OCI-LY1 (cell line): ENCODE data around the gene FZR1.

Source experiments
- H2AFZ ChIP-seq: fragments of 200-600 bp; sonication (generic), shearing (Covaris generic); 2 replicates; pipeline ENCODE4 v1.6.0; 2014; ENCODE audit warnings: antibody characterized with exemption, mild to moderate bottlenecking, low read length
- H3F3A ChIP-seq: fragments of 200-600 bp; sonication (generic), shearing (Covaris generic); 2 replicates; pipeline ENCODE4 v1.6.0; 2014; ENCODE audit warnings: mild to moderate bottlenecking, antibody characterized with exemption, low read length, moderate library complexity; ENCODE audit not compliant: insufficient read depth
- H3K27ac ChIP-seq: fragments of 200-600 bp; sonication (generic); 2 replicates; pipeline ENCODE4 v1.5.1; 2014; ENCODE audit warnings: low read length, mixed run types, mild to moderate bottlenecking, low read depth; ENCODE audit not compliant: poor library complexity, severe bottlenecking
- H3K27me3 ChIP-seq: fragments of 200-600 bp; sonication (generic); 2 replicates; pipeline ENCODE4 v1.6.0; 2014; ENCODE audit warnings: antibody characterized with exemption, mild to moderate bottlenecking, low read length, moderate library complexity; ENCODE audit not compliant: insufficient read depth
- H3K36me3 ChIP-seq: fragments of 200-600 bp; sonication (generic); 2 replicates; pipeline ENCODE4 v1.6.1; 2014; ENCODE audit warnings: mild to moderate bottlenecking, antibody characterized with exemption, low read length, moderate library complexity, mixed read lengths; ENCODE audit not compliant: insufficient read depth
- H3K4me1 ChIP-seq: fragments of 200-600 bp; sonication (generic); 2 replicates; pipeline ENCODE4 v1.5.1; 2014; ENCODE audit warnings: mild to moderate bottlenecking, low read length, moderate library complexity; ENCODE audit not compliant: insufficient read depth, severe bottlenecking
- H3K4me2 ChIP-seq: fragments of 200-600 bp; sonication (generic), shearing (Covaris generic); 2 replicates; pipeline ENCODE4 v1.6.1; 2014; ENCODE audit warnings: low read length
- H3K4me3 ChIP-seq: fragments of 200-600 bp; sonication (generic); 2 replicates; pipeline ENCODE4 v1.5.1; 2014; ENCODE audit warnings: low read length, low read depth, mild to moderate bottlenecking, mixed read lengths; ENCODE audit not compliant: poor library complexity, severe bottlenecking
- H3K79me2 ChIP-seq: fragments of 200-600 bp; shearing (Covaris generic); 2 replicates; pipeline ENCODE4 v1.6.1; 2016; ENCODE audit warnings: mixed run types, low read length, mixed read lengths; ENCODE audit not compliant: insufficient read depth
- H3K9ac ChIP-seq: fragments of 200-600 bp; sonication (generic), shearing (Covaris generic); 2 replicates; pipeline ENCODE4 v1.6.1; 2014; ENCODE audit warnings: mild to moderate bottlenecking, low read length, mixed read lengths
- H3K9me2 ChIP-seq: fragments of 200-600 bp; sonication (generic), shearing (Covaris generic); 2 replicates; pipeline ENCODE4 v1.6.1; 2014; ENCODE audit warnings: low read depth, mild to moderate bottlenecking, low read length, mixed read lengths
- H3K9me3 ChIP-seq: fragments of 200-600 bp; shearing (Covaris generic); 2 replicates; pipeline ENCODE4 v1.6.1; 2014; ENCODE audit warnings: low read length, mixed read lengths
- H4K20me1 ChIP-seq: fragments of 200-600 bp; sonication (generic), shearing (Covaris generic); 2 replicates; pipeline ENCODE4 v1.6.0; 2016; ENCODE audit warnings: mild to moderate bottlenecking, low read length; ENCODE audit not compliant: insufficient read depth
- EZH2 ChIP-seq: fragments of 200-600 bp; sonication (generic), shearing (Covaris generic); IDR thresholded peaks from 2 replicates; pipeline ENCODE4 v1.8.0; 2017; ENCODE audit warnings: borderline replicate concordance, mixed run types, mild to moderate bottlenecking, antibody characterized with exemption, low read length, moderate library complexity, mixed read lengths
- TF ChIP-seq, protein P1 (sequence below): fragments of 200-600 bp; sonication (generic), shearing (Covaris generic); IDR thresholded peaks from 2 replicates; pipeline ENCODE4 v1.5.1; 2017; ENCODE audit warnings: mild to moderate bottlenecking, antibody characterized with exemption, low read length, moderate library complexity, mixed read lengths

FZR1 gene

GRCh38 chr19:3494051-3494450 is 12.1 kb upstream of the FZR1 start:
- peak overlapping the region; percentile 52 for H3K4me3 ChIP-seq
- H2AFZ ChIP-seq: no peak overlapping the region
- H3K9ac ChIP-seq: peak overlapping the region; percentile 67; the same call in 1 of the 2 replicates
- H3K4me1 ChIP-seq: peaks cover 13% of the 10 kb centered on the region
- TF ChIP-seq, protein P1, sequence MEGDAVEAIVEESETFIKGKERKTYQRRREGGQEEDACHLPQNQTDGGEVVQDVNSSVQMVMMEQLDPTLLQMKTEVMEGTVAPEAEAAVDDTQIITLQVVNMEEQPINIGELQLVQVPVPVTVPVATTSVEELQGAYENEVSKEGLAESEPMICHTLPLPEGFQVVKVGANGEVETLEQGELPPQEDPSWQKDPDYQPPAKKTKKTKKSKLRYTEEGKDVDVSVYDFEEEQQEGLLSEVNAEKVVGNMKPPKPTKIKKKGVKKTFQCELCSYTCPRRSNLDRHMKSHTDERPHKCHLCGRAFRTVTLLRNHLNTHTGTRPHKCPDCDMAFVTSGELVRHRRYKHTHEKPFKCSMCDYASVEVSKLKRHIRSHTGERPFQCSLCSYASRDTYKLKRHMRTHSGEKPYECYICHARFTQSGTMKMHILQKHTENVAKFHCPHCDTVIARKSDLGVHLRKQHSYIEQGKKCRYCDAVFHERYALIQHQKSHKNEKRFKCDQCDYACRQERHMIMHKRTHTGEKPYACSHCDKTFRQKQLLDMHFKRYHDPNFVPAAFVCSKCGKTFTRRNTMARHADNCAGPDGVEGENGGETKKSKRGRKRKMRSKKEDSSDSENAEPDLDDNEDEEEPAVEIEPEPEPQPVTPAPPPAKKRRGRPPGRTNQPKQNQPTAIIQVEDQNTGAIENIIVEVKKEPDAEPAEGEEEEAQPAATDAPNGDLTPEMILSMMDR: no peak
- TF ChIP-seq EZH2: no peak
- H3K9me3 ChIP-seq: no peaks in the 10 kb centered on the region
- H3K4me2 ChIP-seq: peak overlapping the region; percentile 74
- H3K27me3 ChIP-seq: no peaks in the 10 kb centered on the region
- H4K20me1 ChIP-seq: no peaks in the 10 kb centered on the region
- peak overlapping the region; percentile 90 for H3K27ac ChIP-seq
- 0 out of 2 replicates have a peak, but pooled peaks cover 3% of the 10 kb centered on the region for H3K79me2 ChIP-seq
- no peaks in the 10 kb centered on the region for H3F3A ChIP-seq
- peaks cover 58% of the 10 kb centered on the region for H3K36me3 ChIP-seq
- H3K9me2 ChIP-seq: no peaks in the 10 kb centered on the region

DNA sequence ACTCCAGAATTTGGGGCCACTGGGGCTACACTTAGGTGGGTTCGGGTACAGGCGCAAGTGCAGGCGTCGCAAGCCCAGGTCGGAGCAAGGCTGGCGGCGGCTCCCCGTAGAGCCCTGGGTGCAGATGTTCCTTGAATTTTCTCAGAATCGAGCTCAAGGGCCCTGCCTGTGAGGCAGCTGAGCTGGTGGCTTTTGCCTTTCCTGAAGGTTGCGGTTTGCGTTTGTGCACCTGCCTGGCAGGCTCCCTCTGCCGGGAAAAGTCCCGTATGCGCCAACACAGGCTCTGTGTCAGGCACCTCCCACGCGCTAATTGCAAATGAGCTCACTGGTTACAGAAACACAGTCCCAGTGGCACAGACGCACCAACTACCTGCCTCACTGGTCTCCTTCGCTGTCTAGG is 11.6 kb upstream of the FZR1 start:
- TF ChIP-seq, protein P1: peak; percentile 33; the same call in 1 of the 2 replicates
- TF ChIP-seq EZH2: no peak
- Histone ChIP-seq H3K4me1 (peaks cover 18% of the 10 kb centered on the region), H3K4me2 (peak overlapping the region; percentile 74), H3K79me2 (peaks cover 6% of the 10 kb centered on the region), H3K9ac (peak overlapping the region; percentile 67; the same call in 1 of the 2 replicates), H3K9me3 (no peaks in the 10 kb centered on the region), H3K9me2 (no peaks in the 10 kb centered on the region), H4K20me1 (no peaks in the 10 kb centered on the region), H3F3A (no peaks in the 10 kb centered on the region), H2AFZ (no peak overlapping the region), H3K4me3 (peak overlapping the region; percentile 52), H3K36me3 (peaks cover 58% of the 10 kb centered on the region), H3K27ac (peak overlapping the region; percentile 90), H3K27me3 (no peaks in the 10 kb centered on the region)

GRCh38 chr19:3496392-3497273 is 9.5 kb upstream of the FZR1 start:
- Histone ChIP-seq H3K9ac (no peak overlapping the region), H3K4me2 (no peak overlapping the region), H2AFZ (no peak overlapping the region), H3K27ac (no peak overlapping the region), H3K36me3 (peaks cover 50% of the 10 kb centered on the region), H3K4me3 (no peak overlapping the region), H3K9me3 (no peaks in the 10 kb centered on the region), H3K79me2 (peaks cover 13% of the 10 kb centered on the region), H3F3A (no peaks in the 10 kb centered on the region), H3K4me1 (peaks cover 22% of the 10 kb centered on the region), H4K20me1 (no peaks in the 10 kb centered on the region), H3K9me2 (no peaks in the 10 kb centered on the region), H3K27me3 (no peaks in the 10 kb centered on the region)
- TF ChIP-seq, protein P1: no peak
- TF ChIP-seq EZH2: no peak
